Activated CD8-positive, alpha-beta T cell treated with anti-CD3 and anti-CD28 coated beads for 36 hours (primary cell): ENCODE results near the gene RAPGEF2. TPM values are rescaled to one million over a fixed set of nuclear protein-coding genes. Genes with fewer than 3 reads are reported as not detected.
"Not testable (repeated sequence)": the region's sequence is repeated elsewhere in the genome, so short reads cannot be mapped to it uniquely, and the experiment has no call there.

Source experiments
- ATAC-seq: fragments of 200-7000 bp; cut with Tn5 transposase; one replicate; pipeline ENCODE4 v1.10.0; 2021; ENCODE audit warnings: mild to moderate bottlenecking, moderate library complexity
- CTCF ChIA-PET: fragments of 350-600 bp; sonication (Branson Sonifier 250); formaldehyde crosslinking; loops from one replicate; lab custom pipeline; 2021; ENCODE audit warnings: antibody characterized with exemption; lab: Charles Lee
- POLR2A ChIA-PET: fragments of 350-600 bp; sonication (Branson Sonifier 250); formaldehyde crosslinking; loops from one replicate; lab custom pipeline; 2021; ENCODE audit warnings: antibody characterized with exemption; lab: Charles Lee
- DNase-seq: peaks from one replicate; pipeline ENCODE4 v3.0.0-alpha.2; 2020
- H3K27ac Mint-ChIP-seq: one replicate; pipeline ENCODE4 v1.8.0; 2021; ENCODE audit warnings: mild to moderate bottlenecking, mixed read lengths
- H3K27me3 Mint-ChIP-seq: one replicate; pipeline ENCODE4 v1.8.0; 2021; ENCODE audit warnings: mixed read lengths
- H3K36me3 Mint-ChIP-seq: one replicate; pipeline ENCODE4 v1.8.0; 2021; ENCODE audit warnings: low read depth, mixed read lengths
- H3K4me1 Mint-ChIP-seq: one replicate; pipeline ENCODE4 v1.8.0; 2021; ENCODE audit warnings: low read depth, mixed read lengths
- H3K4me3 Mint-ChIP-seq: one replicate; pipeline ENCODE4 v1.8.0; 2021; ENCODE audit warnings: mild to moderate bottlenecking, moderate library complexity, mixed read lengths
- H3K9me3 Mint-ChIP-seq: one replicate; pipeline ENCODE4 v1.8.0; 2021; ENCODE audit warnings: mixed read lengths
- CTCF ChIP-seq: fragments of 200-600 bp; IDR thresholded peaks from one replicate; pipeline ENCODE4 v1.8.0; 2022; ENCODE audit warnings: antibody characterized with exemption, mild to moderate bottlenecking
- intact Hi-C: fragments of 100-400 bp; cut with micrococcal nuclease; formaldehyde crosslinking; loops from one replicate; pipeline ENCODE4 v1.10.0; 2022
- total RNA-seq, 2 experiments: library from RNA; stranded (reverse); gene quantifications; one replicate each; pipeline ENCODE4 v1.2.3, GENCODE V29; 2021

RAPGEF2 gene
- total RNA-seq, 2 experiments from 2014 or later: 13.7 to 14.8 TPM

DNA sequence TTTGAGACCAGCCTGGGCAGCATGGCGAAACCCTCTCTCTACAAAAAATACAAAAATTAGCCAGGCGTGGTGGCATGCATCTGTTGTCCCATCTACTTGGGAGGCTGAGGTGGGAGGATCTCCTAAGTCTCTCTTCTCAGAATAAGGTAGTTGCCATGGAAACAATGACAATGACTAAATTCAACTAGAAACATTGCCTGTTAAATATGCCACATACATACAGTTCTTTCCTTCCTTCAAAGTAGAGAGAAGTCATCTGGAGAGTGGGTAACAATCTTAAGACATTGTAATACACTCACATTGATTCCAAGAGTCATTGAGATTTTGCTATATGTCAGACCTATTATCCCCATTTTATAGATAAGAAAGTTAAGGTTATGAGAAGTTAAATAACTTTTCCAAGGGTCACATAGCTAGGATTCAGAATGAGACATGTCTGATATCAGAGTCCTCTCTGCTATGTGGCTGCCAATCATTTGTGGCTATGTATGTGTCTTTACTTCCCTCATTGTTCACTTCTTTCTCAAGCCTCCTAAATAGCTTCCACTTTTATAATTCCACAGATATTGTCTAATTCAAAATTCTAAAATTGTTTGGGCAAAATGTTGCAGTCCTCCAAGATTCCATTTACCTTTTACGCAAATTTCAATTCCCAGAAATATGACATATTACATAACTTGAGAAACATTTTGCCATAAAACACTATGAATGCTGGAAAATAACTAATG, 37.2 kb upstream of the RAPGEF2 start:
- no peak for TF ChIP-seq CTCF
- intact Hi-C loops: no loop called here
- peaks cover 9% of the 10 kb centered on the region for H3K4me1 Mint-ChIP-seq
- no peaks in the 10 kb centered on the region for H3K27me3 Mint-ChIP-seq
- DNase-seq (no peak), ATAC-seq (peak; percentile 51)
- H3K36me3 Mint-ChIP-seq: no peaks in the 10 kb centered on the region
- CTCF ChIA-PET: no interaction called here
- H3K4me3 Mint-ChIP-seq: no peak overlapping the region
- H3K9me3 Mint-ChIP-seq: no peaks in the 10 kb centered on the region
- POLR2A ChIA-PET: no interaction called here
- no peak overlapping the region for H3K27ac Mint-ChIP-seq

DNA sequence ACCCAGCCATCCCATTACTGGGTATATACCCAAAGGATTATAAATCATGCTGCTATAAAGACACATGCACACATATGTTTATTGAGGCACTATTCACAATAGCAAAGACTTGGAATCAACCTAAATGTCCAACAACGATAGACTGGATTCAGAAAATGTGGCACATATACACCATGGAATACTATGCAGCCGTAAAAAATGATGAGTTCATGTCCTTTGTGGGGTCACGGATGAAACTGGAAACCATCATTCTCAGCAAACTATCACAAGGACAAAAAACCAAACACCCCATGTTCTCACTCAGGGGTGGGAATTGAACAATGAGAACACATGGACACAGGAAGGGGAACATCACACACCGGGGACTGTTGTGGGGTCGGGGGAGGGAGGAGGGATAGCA, 34.7 kb upstream of the RAPGEF2 start:
- H3K27ac Mint-ChIP-seq, H3K27me3 Mint-ChIP-seq, DNase-seq, POLR2A ChIA-PET, CTCF ChIA-PET, ATAC-seq, intact Hi-C loops, H3K36me3 Mint-ChIP-seq, H3K9me3 Mint-ChIP-seq, H3K4me3 Mint-ChIP-seq: not testable (repeated sequence)
- peaks cover 13% of the 10 kb centered on the region for H3K4me1 Mint-ChIP-seq

DNA sequence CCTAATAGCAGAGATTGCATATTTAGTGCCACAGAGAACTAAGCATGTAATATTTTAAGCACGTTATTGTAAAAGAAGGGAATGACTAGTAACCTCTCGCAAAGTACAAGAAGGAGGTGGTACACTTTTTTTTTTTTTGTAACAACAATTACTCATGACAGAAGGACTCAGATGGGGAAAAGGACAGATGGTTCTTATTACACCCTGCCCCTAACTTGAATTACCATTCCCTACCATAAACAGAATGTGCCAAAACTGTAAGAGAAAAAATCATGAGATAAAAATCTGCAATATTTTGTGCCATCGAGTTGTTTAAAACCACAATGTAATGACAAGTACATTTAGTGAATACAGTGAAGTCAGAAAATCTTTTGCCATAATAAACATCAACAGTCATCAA, 33.0 kb upstream of the RAPGEF2 start:
- Mint-ChIP-seq H3K36me3 (no peaks in the 10 kb centered on the region), H3K9me3 (no peaks in the 10 kb centered on the region), H3K4me1 (peaks cover 14% of the 10 kb centered on the region), H3K27me3 (no peaks in the 10 kb centered on the region), H3K27ac (no peak overlapping the region), H3K4me3 (no peak overlapping the region)
- DNase-seq (no peak), ATAC-seq (no peak)
- intact Hi-C loops: no loop called here
- POLR2A ChIA-PET: no interaction called here
- CTCF ChIA-PET: no interaction called here
- no peak for TF ChIP-seq CTCF

- DNase-seq: no peak
Observed at GRCh38 chr4:159070742-159071141, 32.1 kb upstream of the RAPGEF2 start.

DNA sequence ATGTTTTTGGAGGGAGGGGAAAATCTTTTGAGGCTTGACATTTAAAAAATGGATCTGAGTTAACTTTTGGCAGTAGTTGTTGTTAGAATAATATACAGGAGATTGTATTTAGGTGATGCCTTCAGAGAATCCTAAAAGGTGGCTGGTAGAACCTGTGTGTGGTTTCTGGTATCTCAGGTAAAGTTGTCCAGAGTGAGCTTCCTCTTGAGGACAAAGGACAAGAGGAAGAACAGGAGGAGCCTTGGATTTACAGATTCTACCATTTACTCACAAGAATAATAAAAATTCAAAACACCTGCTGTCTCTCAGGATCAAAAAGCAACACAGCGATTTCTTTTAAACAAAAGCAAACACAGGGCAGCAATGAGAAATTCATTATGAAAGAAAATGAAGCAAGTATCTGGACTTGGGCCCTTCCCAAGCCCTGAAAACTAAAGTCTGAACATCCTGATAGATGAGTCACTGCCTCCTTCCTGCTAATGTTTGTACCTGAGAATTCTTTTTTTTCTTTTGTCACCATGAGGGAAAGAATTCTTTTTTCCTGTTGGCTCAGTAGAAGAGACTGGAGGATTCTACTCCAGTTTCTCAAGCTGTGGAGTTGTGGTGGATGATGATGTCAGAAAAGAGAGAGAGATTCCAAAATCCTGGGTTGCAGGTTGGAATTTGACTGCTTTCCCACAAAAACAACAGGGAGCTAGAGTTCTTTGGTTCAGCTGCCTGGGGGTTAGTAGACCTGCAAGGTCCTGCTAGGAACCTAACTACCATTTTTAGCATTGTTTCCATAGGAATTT, 31.5 kb upstream of the RAPGEF2 start:
- Mint-ChIP-seq H3K27me3 (no peaks in the 10 kb centered on the region), H3K27ac (no peak overlapping the region), H3K4me3 (no peak overlapping the region), H3K4me1 (peaks cover 28% of the 10 kb centered on the region), H3K36me3 (no peaks in the 10 kb centered on the region), H3K9me3 (no peaks in the 10 kb centered on the region)
- intact Hi-C loops: no loop called here
- no peak for TF ChIP-seq CTCF
- ChIA-PET CTCF (no interaction called here), POLR2A (interaction anchor here (1.4 kb wide), 1 partner anchor 15 kb away, joined by 4 read pairs; no protein-coding TSS in a partner anchor)
- DNase-seq (no peak), ATAC-seq (no peak)

More at GRCh38 chr4:159070742-159071141, 32.1 kb upstream of the RAPGEF2 start:
- H3K27ac Mint-ChIP-seq: no peak overlapping the region
- H3K27me3 Mint-ChIP-seq: no peaks in the 10 kb centered on the region
- ATAC-seq: no peak
- no peak for TF ChIP-seq CTCF
- CTCF ChIA-PET: no interaction called here
- intact Hi-C loops: no loop called here
- no peaks in the 10 kb centered on the region for H3K9me3 Mint-ChIP-seq
- no peaks in the 10 kb centered on the region for H3K36me3 Mint-ChIP-seq
- no peak overlapping the region for H3K4me3 Mint-ChIP-seq
- peaks cover 23% of the 10 kb centered on the region for H3K4me1 Mint-ChIP-seq
- POLR2A ChIA-PET: interaction anchor here (1.4 kb wide), 1 partner anchor 15 kb away, joined by 4 read pairs; no protein-coding TSS in a partner anchor
